GM19043 (cell line): ENCODE data around the gene ULK1.
"Not testable (repeated sequence)": the region's sequence is repeated elsewhere in the genome, so short reads cannot be mapped to it uniquely, and the experiment has no call there.

Experiments
- ATAC-seq: cut with Tn5 transposase; IDR thresholded peaks from one replicate; pipeline ENCODE4 v1.9.1; 2021; ENCODE audit warnings: low read depth; ENCODE audit not compliant: unreplicated experiment

The ULK1 gene

DNA sequence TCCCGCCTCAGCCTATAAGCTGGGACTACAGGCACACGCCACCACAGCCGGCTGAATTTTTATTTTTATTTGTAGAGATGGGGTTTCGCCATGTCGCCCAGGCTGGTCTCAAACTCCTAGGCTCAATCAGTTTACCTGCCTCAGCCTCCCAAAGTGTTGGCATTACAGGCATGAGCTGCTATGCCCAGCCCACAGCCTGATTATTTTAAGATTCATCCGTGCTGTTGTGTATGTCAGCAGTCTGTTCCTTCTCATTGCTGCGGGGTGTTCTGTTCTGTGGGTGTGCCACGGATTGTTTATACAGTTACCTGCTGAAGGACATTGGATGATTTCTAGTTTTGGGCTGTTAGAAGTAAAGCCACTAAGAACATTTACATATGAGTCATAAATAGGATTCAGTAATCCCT, 45.7 kb downstream of the ULK1 start:
- no peak for ATAC-seq

DNA sequence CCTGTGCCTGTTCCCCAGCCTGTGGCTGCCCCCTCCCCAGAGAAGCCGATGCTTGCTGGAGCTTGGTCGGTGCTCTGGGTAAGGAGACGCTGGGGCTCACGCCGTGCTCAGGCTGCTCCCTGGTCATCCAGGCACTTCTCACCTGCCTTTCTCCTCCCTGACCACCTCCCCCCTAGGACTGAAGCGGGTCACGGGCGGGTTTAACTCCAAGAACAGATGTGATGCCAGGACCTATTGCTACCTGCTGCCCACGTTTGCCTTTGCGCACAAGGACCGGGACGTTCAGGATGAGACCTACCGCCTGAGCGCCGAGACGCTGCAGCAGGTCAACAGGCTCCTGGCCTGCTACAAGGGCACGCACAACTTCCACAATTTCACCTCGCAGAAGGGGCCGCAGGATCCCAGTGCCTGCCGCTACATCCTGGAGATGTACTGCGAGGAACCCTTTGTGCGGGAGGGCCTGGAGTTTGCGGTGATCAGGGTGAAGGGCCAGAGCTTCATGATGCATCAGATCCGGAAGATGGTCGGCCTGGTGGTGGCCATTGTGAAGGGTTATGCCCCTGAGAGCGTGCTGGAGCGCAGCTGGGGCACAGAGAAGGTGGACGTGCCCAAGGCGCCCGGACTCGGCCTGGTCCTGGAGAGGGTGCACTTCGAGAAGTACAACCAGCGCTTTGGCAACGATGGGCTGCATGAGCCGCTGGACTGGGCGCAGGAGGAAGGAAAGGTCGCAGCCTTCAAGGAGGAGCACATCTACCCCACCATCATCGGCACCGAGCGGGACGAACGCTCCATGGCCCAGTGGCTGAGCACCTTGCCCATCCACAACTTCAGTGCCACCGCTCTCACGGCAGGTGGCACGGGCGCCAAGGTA, 46.9 kb downstream of the ULK1 start:
- no peak for ATAC-seq

DNA sequence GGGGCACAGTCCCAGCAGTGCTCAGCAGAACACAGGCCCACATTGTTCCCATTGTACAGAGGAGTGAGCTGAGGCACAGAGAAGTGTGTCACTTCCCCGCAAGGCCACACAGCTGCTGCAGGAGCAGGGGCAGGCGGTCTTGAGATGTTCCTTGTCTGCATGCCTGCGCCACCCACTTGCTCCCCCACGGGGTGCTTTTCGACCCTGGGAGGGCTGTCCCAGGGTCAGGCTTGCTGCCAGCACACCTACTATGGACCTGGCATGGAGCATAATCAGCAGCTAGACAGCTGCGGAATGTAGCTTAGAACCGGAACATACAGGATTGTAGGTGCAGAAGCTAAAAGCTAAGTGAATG, 47.5 kb downstream of the ULK1 start:
- no peak for ATAC-seq

DNA sequence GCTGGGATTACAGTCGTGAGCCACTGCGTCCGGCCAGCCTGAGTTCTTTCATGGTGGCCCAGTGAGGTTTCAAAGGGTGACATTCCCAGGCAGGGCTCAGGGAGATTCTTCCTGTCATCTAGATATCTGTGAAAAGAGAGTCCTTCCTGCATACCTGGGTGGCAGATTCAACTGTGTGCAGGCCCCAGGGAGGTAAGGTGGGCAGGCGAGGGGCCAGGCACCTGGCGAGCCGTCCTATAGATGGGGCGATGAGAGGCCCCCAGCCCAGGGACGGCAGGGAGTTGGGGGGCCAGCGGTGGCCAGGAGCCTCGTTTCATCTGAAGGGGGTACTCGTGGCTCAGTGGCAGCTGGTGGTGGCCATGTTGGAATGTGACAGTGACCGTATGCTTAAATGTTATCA, 48.2 kb downstream of the ULK1 start:
- ATAC-seq = no peak

DNA sequence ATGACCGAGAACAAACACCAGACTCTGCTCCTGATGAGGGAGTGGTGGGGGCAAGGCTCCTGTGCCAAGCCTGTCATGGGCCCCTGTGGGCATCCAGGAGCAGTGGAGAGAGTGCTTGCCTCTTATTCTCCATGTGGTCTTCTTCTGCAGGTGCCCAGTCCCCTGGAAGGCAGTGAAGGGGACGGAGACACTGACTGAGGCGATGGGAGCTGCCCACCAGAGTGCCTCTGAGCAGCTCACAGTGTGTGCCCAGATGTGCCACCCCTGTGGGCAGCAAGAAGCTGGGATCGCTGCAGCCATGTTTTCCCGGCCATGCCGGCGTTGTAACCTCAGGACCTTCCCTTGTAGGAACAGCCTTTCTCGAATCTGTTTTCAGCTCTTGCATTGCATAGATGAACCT, 49.0 kb downstream of the ULK1 start:
- ATAC-seq = no peak

DNA sequence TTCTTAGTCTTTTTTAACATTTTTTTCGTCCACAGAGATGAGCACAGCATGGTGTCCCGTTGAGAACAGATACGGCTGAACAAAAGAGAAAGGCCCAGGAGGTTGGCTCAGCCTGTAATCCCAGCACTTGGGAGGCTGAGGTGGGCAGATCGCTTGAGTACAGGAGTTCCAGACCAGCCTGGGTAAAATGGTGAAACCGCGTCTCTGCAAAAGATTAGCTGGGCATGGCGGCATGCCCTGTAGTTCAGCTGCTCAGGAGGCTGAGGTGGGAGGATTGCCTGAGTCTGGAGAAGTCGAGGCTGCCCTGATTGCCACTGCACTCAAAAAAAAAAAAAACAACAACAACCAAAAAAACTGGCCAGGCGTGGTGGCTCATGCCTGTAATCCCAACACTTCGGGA, 49.5 kb downstream of the ULK1 start:
- no peak for ATAC-seq

DNA sequence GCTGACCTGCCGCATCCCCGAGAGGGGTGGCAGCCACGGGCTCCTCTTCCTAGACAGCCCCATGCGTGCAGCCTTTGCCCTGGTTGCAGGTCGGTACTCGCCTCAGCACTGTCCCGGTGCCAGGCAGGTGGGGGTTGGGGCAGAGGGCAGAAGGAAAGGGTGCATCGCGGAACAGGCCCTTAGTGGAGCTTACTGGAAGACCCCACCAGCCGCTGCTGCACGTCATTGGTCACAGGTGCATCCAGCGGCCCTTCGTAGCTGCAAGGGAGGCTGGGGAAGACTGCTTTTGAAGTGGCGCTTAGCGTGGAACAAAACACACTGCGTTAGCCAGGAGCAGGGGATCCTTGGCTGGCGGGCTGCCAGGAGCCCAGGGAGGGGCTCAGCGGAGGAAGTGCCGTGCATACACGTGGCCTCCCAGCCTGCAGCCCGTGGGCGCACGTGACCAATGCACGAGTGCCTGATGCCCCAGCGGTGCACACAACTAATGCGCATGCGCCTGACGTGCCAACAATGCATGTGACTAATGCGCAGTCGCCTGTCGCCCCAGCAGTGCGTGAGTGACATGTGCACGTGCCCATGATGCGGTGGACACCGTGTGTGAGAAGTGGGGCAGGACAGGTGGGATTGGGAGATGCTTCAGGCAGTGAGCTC, 50.3 kb downstream of the ULK1 start:
- no peak for ATAC-seq

DNA sequence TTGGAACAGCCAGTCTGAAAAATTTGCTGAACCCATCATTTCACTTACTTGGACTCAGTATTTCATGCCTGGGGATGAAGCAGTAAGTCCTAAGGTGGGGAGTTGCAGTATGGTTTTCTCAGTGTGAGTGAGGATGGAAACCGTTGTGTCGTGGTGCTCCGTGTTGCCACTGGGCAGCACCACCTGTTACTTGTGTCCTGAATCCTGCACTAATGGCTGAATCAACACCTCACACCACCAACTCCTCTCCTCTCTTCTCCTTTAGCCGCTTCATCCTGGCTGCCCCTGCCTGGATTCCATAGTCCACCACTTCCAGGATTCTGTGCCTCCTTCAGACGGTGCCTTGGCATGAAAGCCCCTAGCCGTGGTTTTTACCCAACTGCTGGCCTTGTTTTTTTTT, 52.3 kb downstream of the ULK1 start:
- no peak for ATAC-seq

DNA sequence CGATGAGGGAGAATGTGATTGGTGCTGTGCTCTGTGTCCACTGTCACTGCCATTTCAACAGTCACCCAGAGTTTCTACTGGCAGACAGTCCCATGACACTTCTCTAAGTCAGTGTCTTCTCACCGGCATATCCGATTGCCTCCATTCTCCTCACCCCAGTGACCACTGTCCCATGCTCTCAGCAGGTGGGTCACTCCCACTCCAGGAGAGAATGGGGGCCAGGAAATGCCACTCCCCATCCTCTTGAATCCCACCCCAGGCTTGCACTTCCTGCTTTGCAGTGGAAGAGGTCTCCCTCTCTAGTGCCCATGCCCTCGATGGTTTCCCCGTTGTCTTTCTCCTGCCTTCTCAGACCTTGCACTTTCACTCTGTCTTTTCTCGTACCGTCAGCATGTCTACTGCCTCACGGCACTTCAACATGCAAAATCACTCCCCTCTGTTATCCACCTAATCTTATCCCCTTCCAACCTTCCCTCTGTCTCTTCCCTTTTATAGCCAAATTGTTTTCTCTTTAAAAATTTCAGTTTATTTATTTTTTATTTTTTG, 53.1 kb downstream of the ULK1 start:
- no peak for ATAC-seq

DNA sequence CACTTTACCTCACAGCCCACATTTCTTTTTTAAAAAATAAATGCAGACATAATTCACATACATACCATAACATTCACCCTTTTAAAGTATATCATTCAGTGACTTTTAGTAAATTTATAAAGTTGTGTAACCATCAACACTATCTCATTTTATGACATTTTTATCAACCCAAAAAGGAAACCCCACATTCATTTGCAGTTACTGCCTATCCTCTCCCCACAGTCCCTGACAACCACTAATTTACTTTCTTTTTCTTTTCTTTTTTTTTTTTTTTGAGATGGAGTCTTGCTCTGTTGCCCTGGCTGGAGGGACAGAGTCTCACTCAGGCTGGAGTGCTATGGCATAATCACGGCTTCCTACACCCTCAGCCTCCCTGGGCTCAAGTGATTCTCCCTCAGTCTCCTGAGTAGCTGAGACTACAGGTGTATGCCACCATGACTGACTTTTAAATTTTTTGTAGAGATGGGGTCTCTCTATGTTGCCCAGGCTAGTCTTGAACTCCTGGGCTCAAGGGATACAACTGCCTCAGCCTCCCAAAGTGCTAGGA, 53.8 kb downstream of the ULK1 start:
- ATAC-seq = no peak

DNA sequence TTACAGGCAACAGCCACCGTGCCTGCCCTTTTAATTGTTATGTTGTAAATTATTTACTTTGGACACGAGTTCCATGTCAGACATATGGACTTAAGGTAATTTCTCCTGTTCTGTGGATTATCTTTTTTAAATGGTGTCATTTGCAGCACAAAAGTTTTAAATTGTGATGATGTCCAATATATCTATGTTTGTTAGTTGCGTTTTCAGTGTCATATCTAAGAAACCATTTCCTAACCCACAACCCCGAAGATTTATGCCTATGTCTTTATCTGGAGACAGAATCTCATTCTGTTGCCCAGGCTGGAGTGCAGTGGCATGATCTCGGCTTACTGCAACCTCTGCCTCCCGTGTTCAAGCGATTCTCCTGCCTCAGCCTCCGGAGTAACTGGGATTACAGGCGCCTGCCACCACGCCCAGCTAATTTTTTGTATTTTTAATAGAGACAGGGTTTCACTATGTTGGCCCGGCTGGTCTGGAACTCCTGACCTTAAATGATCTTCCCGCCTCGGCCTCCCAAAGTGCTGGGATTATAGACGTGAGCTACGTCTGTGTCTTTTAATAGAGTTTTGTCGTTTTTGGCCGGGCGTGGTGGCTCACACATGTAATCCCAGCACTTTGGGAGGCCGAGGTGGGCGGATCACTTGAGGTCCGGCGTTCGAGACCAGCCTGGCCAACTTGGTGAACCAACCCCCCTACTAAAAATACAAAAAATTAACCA, 54.5 kb downstream of the ULK1 start:
- ATAC-seq = not testable (repeated sequence)

DNA sequence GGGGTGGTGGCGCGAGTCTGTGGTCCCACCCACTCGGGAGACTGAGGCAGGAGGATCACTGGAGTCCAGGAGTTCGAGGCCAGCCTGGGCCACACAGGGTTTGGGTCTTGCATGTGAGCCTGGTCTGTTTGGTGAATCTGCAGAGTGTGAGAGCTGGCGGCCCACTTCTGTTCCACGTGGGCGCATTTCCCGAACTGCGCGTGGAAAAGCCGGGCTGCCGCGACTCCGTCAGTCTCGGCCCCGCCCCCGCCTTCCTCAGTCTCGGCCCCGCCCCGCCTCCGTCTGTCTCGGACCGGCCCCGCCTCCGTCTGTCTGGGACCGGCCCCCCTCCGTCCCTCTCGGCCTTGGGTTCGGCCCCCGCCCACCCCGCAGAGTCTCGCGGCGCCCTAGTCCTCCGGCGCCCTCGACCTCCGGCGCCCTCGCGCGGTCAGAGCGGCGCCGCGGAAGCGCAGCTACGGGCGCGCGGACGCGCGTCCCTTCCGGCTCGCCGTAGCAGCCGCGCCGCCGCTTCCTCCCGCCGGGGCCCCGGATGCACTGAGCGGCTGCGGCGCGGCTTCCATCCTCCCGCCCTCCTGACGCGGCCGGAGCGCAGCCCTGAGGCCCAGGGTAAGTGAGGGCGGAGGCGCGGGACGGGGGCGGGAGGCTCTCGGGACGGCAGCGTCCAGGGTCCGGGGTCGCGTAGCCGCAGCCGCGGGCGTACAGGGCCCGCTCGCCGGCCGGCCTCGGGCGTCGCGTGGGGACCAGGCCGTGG, 55.2 kb downstream of the ULK1 start, which contains the start of gene EP400:
Gene EP400, plus strand, starts transcription at position 512 of the 751 bp plus-strand sequence. CDS start 10,678 bp downstream, outside the sequence.
- ATAC-seq = peak; percentile 90

DNA sequence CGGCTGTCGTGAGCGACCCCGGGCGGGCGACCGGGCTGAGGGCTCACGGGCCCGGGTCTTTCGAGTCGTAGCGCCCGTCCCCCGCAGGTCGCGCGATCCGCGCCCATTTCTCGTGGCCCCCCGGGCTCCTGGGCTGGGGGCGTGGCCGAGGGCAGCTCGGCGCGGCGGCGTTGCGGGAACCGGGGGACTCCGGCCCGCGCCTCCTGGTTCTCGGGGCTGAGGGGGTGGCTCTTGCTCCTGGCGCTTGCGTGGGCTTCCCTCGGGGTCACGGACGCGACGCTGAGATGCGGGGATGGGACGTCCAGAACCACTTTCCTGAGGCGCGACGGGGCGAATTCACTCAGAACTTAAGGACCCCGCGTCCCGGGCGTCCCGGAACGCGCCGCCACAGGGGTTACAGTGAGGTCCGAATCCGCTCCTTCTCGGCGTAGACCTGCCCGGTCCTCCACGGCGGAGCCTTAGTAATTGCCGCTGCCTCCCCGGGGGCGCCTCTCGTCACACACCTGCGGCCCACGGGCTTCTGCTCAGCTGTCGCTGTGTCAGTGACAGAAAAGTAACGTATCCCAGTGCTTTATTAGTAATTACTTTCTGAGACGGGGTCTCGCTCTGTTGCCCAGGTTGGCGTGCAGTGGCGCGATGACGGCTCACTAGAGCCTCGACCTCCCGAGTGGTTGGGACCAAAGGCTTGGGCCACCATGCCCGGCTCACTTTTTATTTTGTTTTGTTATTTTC, 55.9 kb downstream of the ULK1 start:
- peak; percentile 27 for ATAC-seq

DNA sequence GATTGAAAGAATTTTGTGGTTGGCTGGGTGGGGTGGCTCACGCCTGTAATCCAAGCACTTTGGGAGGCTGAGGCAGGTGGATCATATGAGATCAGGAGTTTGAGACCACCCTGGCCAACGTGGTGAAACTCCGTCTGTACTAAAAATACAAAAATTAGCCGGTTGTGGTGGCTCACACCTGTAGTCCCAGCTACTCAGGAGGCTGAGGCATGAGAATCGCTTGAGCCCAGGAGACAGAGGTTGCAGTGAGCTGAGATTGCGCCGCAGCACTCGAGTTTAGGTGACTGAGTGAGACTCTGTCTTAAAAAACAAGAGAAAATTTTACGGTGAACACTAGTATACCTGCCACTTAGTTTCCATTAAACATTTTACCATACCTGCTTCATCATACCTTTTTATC, 59.4 kb downstream of the ULK1 start:
- not testable (repeated sequence) for ATAC-seq

DNA sequence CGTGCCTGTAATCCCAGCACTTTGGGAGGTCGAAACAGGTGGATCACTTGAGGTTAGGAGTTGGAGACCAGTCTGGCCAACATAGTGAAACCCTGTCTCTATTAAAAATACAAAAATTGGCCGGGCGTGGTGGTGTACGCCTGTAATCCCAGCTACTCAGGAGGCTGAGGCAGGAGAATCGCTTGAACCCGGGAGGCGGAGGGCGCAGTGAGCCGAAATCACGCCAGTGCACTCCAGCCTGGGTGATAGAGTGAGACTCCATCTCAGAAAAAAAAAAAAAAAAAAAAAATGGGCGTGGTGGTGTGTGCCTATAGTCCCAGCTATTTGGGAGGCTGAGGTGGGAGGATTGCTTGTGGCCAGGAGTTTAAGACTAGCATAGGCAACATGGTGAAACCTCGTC, 60.0 kb downstream of the ULK1 start:
- not testable (repeated sequence) for ATAC-seq

DNA sequence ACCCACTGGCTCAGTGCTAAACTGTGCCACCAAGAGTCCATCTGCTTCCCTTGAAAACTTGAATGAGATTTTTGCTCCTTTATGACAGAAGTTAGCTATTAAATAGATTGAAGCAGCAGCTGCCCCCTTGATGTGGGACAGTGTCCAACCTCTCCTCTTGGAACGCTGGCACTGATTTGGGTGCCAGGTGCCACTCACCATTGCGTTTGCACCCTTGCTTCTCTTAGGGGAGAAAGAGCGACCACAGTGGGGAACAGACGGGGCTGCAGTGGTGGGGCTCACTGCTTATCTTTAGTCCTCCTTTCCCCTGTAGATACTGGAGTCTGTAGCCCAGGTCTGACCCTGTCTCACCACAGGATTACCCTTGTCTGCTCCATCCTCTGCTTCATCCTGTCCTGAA, 64.7 kb downstream of the ULK1 start:
- ATAC-seq = no peak

DNA sequence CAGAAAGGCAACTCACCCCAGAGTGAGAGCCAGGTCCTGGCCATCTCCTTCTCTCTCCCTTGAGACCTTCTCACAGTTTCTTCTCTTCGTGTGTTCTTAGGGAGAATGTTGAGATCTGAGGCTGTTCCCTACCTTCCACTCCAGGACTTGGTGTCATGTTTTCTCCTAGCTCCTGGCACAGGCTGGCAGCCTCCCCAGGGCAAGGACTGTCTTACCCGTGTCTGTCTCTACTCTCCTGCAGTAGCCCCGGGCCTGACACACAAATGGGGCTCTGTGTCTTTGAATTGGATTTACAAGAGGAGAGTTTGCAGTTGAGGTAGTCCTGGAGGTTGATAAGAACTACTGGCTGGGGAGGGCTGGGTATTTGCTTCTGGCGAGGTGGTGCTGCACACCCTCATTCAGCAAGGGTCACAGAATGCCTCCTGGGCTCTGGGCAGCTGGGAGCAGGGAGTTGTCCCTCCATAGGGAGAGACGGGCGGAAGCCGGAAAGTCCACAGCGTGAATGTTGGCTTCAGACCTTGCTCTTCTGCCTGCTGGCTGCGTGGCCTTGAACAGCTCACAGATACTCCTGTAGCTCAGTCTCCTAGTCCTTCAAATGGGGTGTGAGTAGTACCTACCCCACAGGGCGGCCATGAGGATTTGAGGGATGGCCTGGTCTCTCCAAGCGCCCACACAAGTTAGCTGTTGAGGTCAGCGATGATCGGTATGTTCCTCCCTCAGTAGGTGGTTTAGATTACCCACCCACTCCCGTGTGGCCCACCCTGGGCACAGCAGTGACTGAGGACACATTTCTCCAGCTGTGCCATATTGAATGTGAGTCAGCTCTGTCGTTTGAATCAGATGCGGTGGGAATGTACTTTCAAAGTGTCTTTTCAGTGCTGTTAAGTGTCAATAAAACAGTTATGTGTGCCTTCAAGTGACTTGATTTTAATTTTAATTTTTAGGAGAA, 65.5 kb downstream of the ULK1 start:
- no peak for ATAC-seq

DNA sequence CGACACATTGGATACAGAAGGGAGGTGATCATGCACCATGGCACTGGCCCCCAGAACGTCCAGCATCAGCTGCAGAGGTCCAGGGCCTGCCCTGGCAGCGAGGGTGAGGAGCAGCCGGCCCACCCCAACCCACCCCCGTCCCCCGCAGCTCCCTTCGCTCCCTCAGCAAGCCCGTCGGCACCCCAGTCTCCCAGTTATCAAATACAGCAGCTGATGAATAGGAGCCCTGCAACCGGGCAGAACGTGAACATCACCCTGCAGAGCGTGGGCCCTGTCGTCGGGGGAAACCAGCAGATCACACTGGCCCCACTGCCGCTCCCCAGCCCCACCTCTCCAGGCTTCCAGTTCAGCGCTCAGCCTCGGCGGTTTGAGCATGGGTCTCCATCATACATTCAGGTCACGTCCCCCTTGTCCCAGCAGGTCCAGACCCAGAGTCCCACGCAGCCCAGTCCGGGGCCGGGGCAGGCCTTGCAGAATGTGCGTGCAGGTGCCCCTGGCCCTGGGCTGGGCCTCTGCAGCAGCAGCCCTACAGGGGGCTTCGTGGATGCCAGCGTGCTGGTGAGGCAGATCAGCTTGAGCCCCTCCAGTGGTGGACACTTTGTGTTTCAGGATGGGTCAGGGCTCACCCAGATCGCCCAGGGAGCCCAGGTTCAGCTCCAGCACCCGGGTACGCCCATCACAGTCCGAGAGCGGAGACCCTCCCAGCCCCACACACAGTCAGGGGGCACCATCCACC, 66.3 kb downstream of the ULK1 start:
- ATAC-seq = not testable (repeated sequence)
